Measurements from ENCODE around the gene ARHGEF2. TPM values are rescaled to one million over a fixed set of nuclear protein-coding genes. Genes with fewer than 3 reads are reported as not detected.

The ARHGEF2 gene
- polyA plus RNA-seq, 2 of the 4 experiments (the other 2 are of a cell fraction) = 21.3 to 67.4 TPM

DNA sequence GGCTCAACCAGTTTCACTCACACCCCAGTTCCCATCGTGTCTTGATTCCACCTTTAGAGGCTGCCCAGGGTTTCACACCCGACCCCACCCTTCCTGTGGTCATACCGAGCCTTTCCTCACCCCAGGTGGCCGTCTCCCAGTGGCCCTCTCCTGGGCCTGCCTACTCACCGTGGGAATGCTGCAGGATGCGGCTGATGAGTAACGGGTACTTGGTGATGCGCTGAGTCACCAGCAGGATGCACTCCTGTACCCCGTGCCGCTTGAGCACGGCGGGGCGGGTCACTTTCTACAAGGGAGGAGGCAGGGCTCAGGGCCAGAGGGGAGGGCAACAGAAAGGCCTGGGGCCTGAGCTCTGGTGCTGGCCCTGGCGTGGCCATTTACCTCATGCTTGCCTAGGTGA, 16.4 kb downstream of the ARHGEF2 start:
- Histone ChIP-seq H3K4me2 (peak overlapping the region; percentile 66), H3K27ac (peak overlapping the region; percentile 91 to 95), H3K9me3 (no peaks in the 10 kb centered on the region), H3K4me3 (peak overlapping the region; percentile 17; the same call in 1 of the 3 replicates), H3K4me1 (peaks cover 39% of the 10 kb centered on the region)
- CTCF ChIA-PET = interaction anchor here (0.6 to 6.0 kb wide), 19 partner anchors 9 to 238 kb away, joined by 3 to 43 read pairs (median 6); partner anchors contain the start of gene ARHGEF2
- peak; percentile 96 to 98 for DNase-seq (ENCODE audit: low read depth in 1 of 2, low spot score in 1 of 2)
- POLR2A ChIA-PET = interaction anchor here (0.6 to 1.2 kb wide), 4 partner anchors 14 to 27 kb away, joined by 3 to 9 read pairs (median 5); partner anchors contain the start of gene ARHGEF2
- WGBS (ENCODE audit: missing lambda C conversion rate) = under 1% methylated on average over 14 of the region's 14 CpGs
- FAIRE-seq = peak; percentile 65
- peak; percentile 97 to 99 for ATAC-seq
- no peak for TF ChIP-seq CHD2 (IDR thresholded peaks at IDR 0.05; ENCODE audit: low read length, partially characterized antibody)
- no peak for TF ChIP-seq CBX8 (IDR thresholded peaks at IDR 0.05)
- no peak for TF ChIP-seq ZNF302 (CRISPR knock-in tag; IDR thresholded peaks at IDR 0.05)
- TF ChIP-seq RAD21 (conservative IDR thresholded peaks at IDR 0.05 in 1 of 2, IDR thresholded peaks at IDR 0.05 in 1 of 2) = peak; percentile 63 to 69; a peak in 4 of 5 replicates
- TF ChIP-seq NFE2L2 (conservative IDR thresholded peaks at IDR 0.05; ENCODE audit: low read length) = peak; percentile 41; the same call in 1 of the 2 replicates
- TF ChIP-seq ELK1 (IDR thresholded peaks at IDR 0.05; ENCODE audit: low read depth, low read length) = no peak
- no peak for TF ChIP-seq JUNB (IDR thresholded peaks at IDR 0.05)
- TF ChIP-seq HOXB13 (CRISPR knock-in tag; IDR thresholded peaks at IDR 0.05; ENCODE audit: low read depth) = no peak
- TF ChIP-seq RNF2 (IDR thresholded peaks at IDR 0.05; ENCODE audit: borderline replicate concordance, low read depth) = no peak
- TF ChIP-seq, protein P1, sequence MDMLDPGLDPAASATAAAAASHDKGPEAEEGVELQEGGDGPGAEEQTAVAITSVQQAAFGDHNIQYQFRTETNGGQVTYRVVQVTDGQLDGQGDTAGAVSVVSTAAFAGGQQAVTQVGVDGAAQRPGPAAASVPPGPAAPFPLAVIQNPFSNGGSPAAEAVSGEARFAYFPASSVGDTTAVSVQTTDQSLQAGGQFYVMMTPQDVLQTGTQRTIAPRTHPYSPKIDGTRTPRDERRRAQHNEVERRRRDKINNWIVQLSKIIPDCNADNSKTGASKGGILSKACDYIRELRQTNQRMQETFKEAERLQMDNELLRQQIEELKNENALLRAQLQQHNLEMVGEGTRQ (IDR thresholded peaks at IDR 0.05) = peak; percentile 59
- TF ChIP-seq CTCF (IDR thresholded peaks at IDR 0.05) = peak; percentile 43
- TF ChIP-seq SMC3 (IDR thresholded peaks at IDR 0.05) = peak; percentile 64
- TF ChIP-seq, protein P2, sequence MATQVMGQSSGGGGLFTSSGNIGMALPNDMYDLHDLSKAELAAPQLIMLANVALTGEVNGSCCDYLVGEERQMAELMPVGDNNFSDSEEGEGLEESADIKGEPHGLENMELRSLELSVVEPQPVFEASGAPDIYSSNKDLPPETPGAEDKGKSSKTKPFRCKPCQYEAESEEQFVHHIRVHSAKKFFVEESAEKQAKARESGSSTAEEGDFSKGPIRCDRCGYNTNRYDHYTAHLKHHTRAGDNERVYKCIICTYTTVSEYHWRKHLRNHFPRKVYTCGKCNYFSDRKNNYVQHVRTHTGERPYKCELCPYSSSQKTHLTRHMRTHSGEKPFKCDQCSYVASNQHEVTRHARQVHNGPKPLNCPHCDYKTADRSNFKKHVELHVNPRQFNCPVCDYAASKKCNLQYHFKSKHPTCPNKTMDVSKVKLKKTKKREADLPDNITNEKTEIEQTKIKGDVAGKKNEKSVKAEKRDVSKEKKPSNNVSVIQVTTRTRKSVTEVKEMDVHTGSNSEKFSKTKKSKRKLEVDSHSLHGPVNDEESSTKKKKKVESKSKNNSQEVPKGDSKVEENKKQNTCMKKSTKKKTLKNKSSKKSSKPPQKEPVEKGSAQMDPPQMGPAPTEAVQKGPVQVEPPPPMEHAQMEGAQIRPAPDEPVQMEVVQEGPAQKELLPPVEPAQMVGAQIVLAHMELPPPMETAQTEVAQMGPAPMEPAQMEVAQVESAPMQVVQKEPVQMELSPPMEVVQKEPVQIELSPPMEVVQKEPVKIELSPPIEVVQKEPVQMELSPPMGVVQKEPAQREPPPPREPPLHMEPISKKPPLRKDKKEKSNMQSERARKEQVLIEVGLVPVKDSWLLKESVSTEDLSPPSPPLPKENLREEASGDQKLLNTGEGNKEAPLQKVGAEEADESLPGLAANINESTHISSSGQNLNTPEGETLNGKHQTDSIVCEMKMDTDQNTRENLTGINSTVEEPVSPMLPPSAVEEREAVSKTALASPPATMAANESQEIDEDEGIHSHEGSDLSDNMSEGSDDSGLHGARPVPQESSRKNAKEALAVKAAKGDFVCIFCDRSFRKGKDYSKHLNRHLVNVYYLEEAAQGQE (IDR thresholded peaks at IDR 0.05) = no peak
- peak; percentile 85 for TF ChIP-seq MAFK (IDR thresholded peaks at IDR 0.05; ENCODE audit: partially characterized antibody)
- TF ChIP-seq RARB (CRISPR knock-in tag; IDR thresholded peaks at IDR 0.05) = no peak
- TF ChIP-seq POLR2A (IDR thresholded peaks at IDR 0.05; ENCODE audit: low read length) = no peak
- no peak for TF ChIP-seq HDAC2 (IDR thresholded peaks at IDR 0.05)
- TF ChIP-seq ZC3H11A (IDR thresholded peaks at IDR 0.05) = no peak
- no peak for TF ChIP-seq PHF8 (IDR thresholded peaks at IDR 0.05; ENCODE audit: borderline replicate concordance, low read depth)
- no peak for TF ChIP-seq EHF (CRISPR knock-in tag; IDR thresholded peaks at IDR 0.05)
- no peak for TF ChIP-seq KDM5A (IDR thresholded peaks at IDR 0.05)
- TF ChIP-seq RCOR1 (IDR thresholded peaks at IDR 0.05; ENCODE audit: low read depth, low read length) = no peak
- no peak for TF ChIP-seq EHMT2 (IDR thresholded peaks at IDR 0.05; ENCODE audit: low read depth)
- TF ChIP-seq CHD4 (IDR thresholded peaks at IDR 0.05; ENCODE audit: borderline replicate concordance) = no peak
- TF ChIP-seq HOXA7 (CRISPR knock-in tag; IDR thresholded peaks at IDR 0.05) = no peak
- no peak for TF ChIP-seq HES2 (IDR thresholded peaks at IDR 0.05)
- no peak for TF ChIP-seq FOXS1 (CRISPR knock-in tag; IDR thresholded peaks at IDR 0.05)
- TF ChIP-seq, protein P3, sequence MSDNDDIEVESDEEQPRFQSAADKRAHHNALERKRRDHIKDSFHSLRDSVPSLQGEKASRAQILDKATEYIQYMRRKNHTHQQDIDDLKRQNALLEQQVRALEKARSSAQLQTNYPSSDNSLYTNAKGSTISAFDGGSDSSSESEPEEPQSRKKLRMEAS (IDR thresholded peaks at IDR 0.05) = peak; percentile 81
- TF ChIP-seq CEBPB (IDR thresholded peaks at IDR 0.05) = no peak
- no peak for TF ChIP-seq RFX5 (IDR thresholded peaks at IDR 0.05)
- TF ChIP-seq FOSB (CRISPR knock-in tag; IDR thresholded peaks at IDR 0.05) = no peak
- TF ChIP-seq GATA3 (IDR thresholded peaks at IDR 0.05; ENCODE audit: borderline replicate concordance) = peak; percentile 33; the same call in 1 of the 2 replicates
- no peak for TF ChIP-seq HMGXB4 (CRISPR knock-in tag; IDR thresholded peaks at IDR 0.05; ENCODE audit: borderline replicate concordance)
